Measurements from ENCODE around the gene NCOA1.
"Not testable (repeated sequence)": the region's sequence is repeated elsewhere in the genome, so short reads cannot be mapped to it uniquely, and the experiment has no call there.

GRCh38 chr2:24600140-24600539 lies 109.1 kb downstream of the NCOA1 start:
- not testable (repeated sequence) for TF ChIP-seq JUND (IDR thresholded peaks at IDR 0.05; ENCODE audit: low read depth, low read length); POLR2AphosphoS5 (IDR thresholded peaks at IDR 0.05; ENCODE audit: low read length); MYC (IDR thresholded peaks at IDR 0.05; ENCODE audit: insufficient read depth, insufficient read length, insufficient replicate concordance, low read length, severe bottlenecking); TAF1 (IDR thresholded peaks at IDR 0.05; ENCODE audit: borderline replicate concordance, low read depth, low read length); ATF3 (IDR thresholded peaks at IDR 0.05; ENCODE audit: borderline replicate concordance, extremely low read depth, low read depth, low read length); CTCF (IDR thresholded peaks at IDR 0.05 in 2 of 3, conservative IDR thresholded peaks at IDR 0.05 in 1 of 3; ENCODE audit: control insufficient read depth in 2 of 3, extremely low read depth in 1 of 3, insufficient read depth in 1 of 3, low read depth in 3 of 3, low read length in 3 of 3); CEBPB (IDR thresholded peaks at IDR 0.05; ENCODE audit: borderline replicate concordance in 1 of 2, low read depth in 2 of 2, low read length in 2 of 2); POLR2A (IDR thresholded peaks at IDR 0.05; ENCODE audit: low read depth, low read length); STAT1 (conservative IDR thresholded peaks at IDR 0.05)

Data from GM12878 (cell line).